ENCODE measurements around the gene EDDM3A.
"Not testable (repeated sequence)": the region's sequence is repeated elsewhere in the genome, so short reads cannot be mapped to it uniquely, and the experiment has no call there.

The EDDM3A gene

DNA sequence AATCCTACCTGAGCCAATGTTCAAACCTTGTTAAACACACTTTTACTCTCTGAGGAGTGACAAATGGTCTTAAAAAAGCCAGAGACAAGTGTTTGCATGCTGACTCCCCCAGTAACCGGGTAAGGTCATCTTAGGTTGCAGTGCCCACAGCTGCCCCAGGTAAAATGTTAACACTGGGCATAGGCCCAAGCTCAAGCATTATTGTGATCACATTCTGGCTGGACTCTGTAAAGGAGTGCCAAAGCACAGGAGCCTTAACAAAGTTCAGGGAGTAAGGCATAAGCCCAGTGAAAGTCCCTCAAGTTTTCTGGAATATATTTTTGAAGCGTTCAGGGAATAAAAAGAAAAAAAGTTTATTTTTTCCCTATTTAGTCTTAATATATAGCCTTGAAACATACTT, 8.6 kb downstream of the EDDM3A start:
- TF ChIP-seq EZH2 (optimal IDR thresholded peaks at IDR 0.05; ENCODE audit: low read depth, low read length) (no peak), EZH2phosphoT487 (IDR thresholded peaks at IDR 0.05; ENCODE audit: low read length) (no peak)
- TF ChIP-seq, protein P1, sequence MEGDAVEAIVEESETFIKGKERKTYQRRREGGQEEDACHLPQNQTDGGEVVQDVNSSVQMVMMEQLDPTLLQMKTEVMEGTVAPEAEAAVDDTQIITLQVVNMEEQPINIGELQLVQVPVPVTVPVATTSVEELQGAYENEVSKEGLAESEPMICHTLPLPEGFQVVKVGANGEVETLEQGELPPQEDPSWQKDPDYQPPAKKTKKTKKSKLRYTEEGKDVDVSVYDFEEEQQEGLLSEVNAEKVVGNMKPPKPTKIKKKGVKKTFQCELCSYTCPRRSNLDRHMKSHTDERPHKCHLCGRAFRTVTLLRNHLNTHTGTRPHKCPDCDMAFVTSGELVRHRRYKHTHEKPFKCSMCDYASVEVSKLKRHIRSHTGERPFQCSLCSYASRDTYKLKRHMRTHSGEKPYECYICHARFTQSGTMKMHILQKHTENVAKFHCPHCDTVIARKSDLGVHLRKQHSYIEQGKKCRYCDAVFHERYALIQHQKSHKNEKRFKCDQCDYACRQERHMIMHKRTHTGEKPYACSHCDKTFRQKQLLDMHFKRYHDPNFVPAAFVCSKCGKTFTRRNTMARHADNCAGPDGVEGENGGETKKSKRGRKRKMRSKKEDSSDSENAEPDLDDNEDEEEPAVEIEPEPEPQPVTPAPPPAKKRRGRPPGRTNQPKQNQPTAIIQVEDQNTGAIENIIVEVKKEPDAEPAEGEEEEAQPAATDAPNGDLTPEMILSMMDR (IDR thresholded peaks at IDR 0.05; ENCODE audit: low read length): no peak
- H2AFZ ChIP-seq (ENCODE audit: low read length): no peak overlapping the region
- H3K9me2 ChIP-seq (replicated peaks; ENCODE audit: insufficient read depth, low read length): no peaks in the 10 kb centered on the region
- H3K27me3 ChIP-seq (replicated peaks; ENCODE audit: insufficient read depth, low read length): no peaks in the 10 kb centered on the region
- no peaks in the 10 kb centered on the region for H3F3A ChIP-seq (ENCODE audit: insufficient read depth, low read length)
- H3K4me1 ChIP-seq (ENCODE audit: low read length): no peaks in the 10 kb centered on the region
- H3K79me2 ChIP-seq (ENCODE audit: low read length): no peaks in the 10 kb centered on the region
- DNase-seq: no peak
- no peaks in the 10 kb centered on the region for H3K36me3 ChIP-seq (replicated peaks; ENCODE audit: insufficient read depth, low read length)
- no peak overlapping the region for H3K27ac ChIP-seq (ENCODE audit: low read length)
- no peak overlapping the region for H3K4me2 ChIP-seq (ENCODE audit: low read depth, low read length)
- no peak overlapping the region for H3K4me3 ChIP-seq (ENCODE audit: low read length)
- H4K20me1 ChIP-seq (ENCODE audit: insufficient read depth, low read length): no peaks in the 10 kb centered on the region
- no peak overlapping the region for H3K9ac ChIP-seq (ENCODE audit: low read length)
- H3K9me3 ChIP-seq (replicated peaks; ENCODE audit: insufficient read depth, low read length): no peaks in the 10 kb centered on the region

GRCh38 chr14:20755037-20755436, 9.3 kb downstream of the EDDM3A start:
- H3F3A ChIP-seq (ENCODE audit: insufficient read depth, low read length): no peaks in the 10 kb centered on the region
- no peak overlapping the region for H3K4me3 ChIP-seq (ENCODE audit: low read length)
- no peak overlapping the region for H3K9ac ChIP-seq (ENCODE audit: low read length)
- H3K27me3 ChIP-seq (replicated peaks; ENCODE audit: insufficient read depth, low read length): no peaks in the 10 kb centered on the region
- no peak overlapping the region for H3K4me2 ChIP-seq (ENCODE audit: low read depth, low read length)
- H3K27ac ChIP-seq (ENCODE audit: low read length): no peak overlapping the region
- no peaks in the 10 kb centered on the region for H4K20me1 ChIP-seq (ENCODE audit: insufficient read depth, low read length)
- H3K9me2 ChIP-seq (replicated peaks; ENCODE audit: insufficient read depth, low read length): no peaks in the 10 kb centered on the region
- no peak overlapping the region for H2AFZ ChIP-seq (ENCODE audit: low read length)
- TF ChIP-seq EZH2phosphoT487 (IDR thresholded peaks at IDR 0.05; ENCODE audit: low read length): no peak
- no peak for TF ChIP-seq EZH2 (optimal IDR thresholded peaks at IDR 0.05; ENCODE audit: low read depth, low read length)
- TF ChIP-seq, protein P1 (IDR thresholded peaks at IDR 0.05; ENCODE audit: low read length): no peak
- H3K79me2 ChIP-seq (ENCODE audit: low read length): no peaks in the 10 kb centered on the region
- DNase-seq: no peak
- no peaks in the 10 kb centered on the region for H3K9me3 ChIP-seq (replicated peaks; ENCODE audit: insufficient read depth, low read length)
- H3K4me1 ChIP-seq (ENCODE audit: low read length): no peaks in the 10 kb centered on the region
- no peaks in the 10 kb centered on the region for H3K36me3 ChIP-seq (replicated peaks; ENCODE audit: insufficient read depth, low read length)

DNA sequence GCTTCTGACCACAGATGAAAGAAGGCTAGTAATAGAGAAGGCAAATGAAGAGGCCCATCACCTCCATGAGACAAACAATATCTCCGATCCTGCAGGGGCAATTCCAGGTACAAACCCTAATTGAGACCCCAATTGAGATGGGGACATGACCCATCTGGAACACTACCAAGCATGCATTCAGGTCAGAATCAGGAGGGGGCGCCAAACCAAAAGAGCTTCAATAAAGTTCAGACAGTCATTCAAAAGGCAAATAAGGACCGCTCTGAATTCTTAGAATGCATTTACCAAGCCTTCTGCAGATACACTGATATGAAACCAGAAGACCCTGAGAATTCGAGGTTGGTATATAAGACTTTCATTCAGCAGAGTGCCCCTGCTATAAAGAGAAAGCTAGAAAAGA, 12.3 kb downstream of the EDDM3A start:
- Histone ChIP-seq H3F3A (ENCODE audit: insufficient read depth, low read length) (no peaks in the 10 kb centered on the region), H3K36me3 (replicated peaks; ENCODE audit: insufficient read depth, low read length) (no peaks in the 10 kb centered on the region), H3K9ac (ENCODE audit: low read length) (no peak overlapping the region), H4K20me1 (ENCODE audit: insufficient read depth, low read length) (no peaks in the 10 kb centered on the region), H2AFZ (ENCODE audit: low read length) (no peak overlapping the region), H3K4me1 (ENCODE audit: low read length) (no peaks in the 10 kb centered on the region), H3K27ac (ENCODE audit: low read length) (no peak overlapping the region), H3K4me3 (ENCODE audit: low read length) (no peak overlapping the region), H3K27me3 (replicated peaks; ENCODE audit: insufficient read depth, low read length) (no peaks in the 10 kb centered on the region), H3K9me2 (replicated peaks; ENCODE audit: insufficient read depth, low read length) (no peaks in the 10 kb centered on the region), H3K79me2 (ENCODE audit: low read length) (no peaks in the 10 kb centered on the region), H3K4me2 (ENCODE audit: low read depth, low read length) (no peak overlapping the region), H3K9me3 (replicated peaks; ENCODE audit: insufficient read depth, low read length) (no peaks in the 10 kb centered on the region)
- DNase-seq: no peak
- TF ChIP-seq EZH2 (optimal IDR thresholded peaks at IDR 0.05; ENCODE audit: low read depth, low read length): no peak
- TF ChIP-seq, protein P1 (IDR thresholded peaks at IDR 0.05; ENCODE audit: low read length): peak; percentile 25; the same call in 1 of the 2 replicates

GRCh38 chr14:20759465-20759864, 13.8 kb downstream of the EDDM3A start:
- H3K9me2 ChIP-seq (replicated peaks; ENCODE audit: insufficient read depth, low read length); H3K9me3 ChIP-seq (replicated peaks; ENCODE audit: insufficient read depth, low read length); H3F3A ChIP-seq (ENCODE audit: insufficient read depth, low read length); H3K36me3 ChIP-seq (replicated peaks; ENCODE audit: insufficient read depth, low read length); H3K79me2 ChIP-seq (ENCODE audit: low read length); H3K27ac ChIP-seq (ENCODE audit: low read length); H3K4me3 ChIP-seq (ENCODE audit: low read length); H4K20me1 ChIP-seq (ENCODE audit: insufficient read depth, low read length); H3K4me1 ChIP-seq (ENCODE audit: low read length); H3K9ac ChIP-seq (ENCODE audit: low read length); H3K27me3 ChIP-seq (replicated peaks; ENCODE audit: insufficient read depth, low read length); DNase-seq; H3K4me2 ChIP-seq (ENCODE audit: low read depth, low read length); H2AFZ ChIP-seq (ENCODE audit: low read length): not testable (repeated sequence)
